CD4-positive, CD25-positive, alpha-beta regulatory T cell (primary cell): ENCODE measurements around the gene SMCHD1. TPM values are rescaled to one million over a fixed set of nuclear protein-coding genes. Genes with fewer than 3 reads are reported as not detected.
"Not testable (repeated sequence)": the region's sequence is repeated elsewhere in the genome, so short reads cannot be mapped to it uniquely, and the experiment has no call there.

Source experiments
- ATAC-seq, 2 donors: fragments of 150-1000 bp; cut with Tn5 transposase; one replicate each; pipeline ENCODE4 v1.10.0; 2021; ENCODE audit warnings: low read depth in 2 of 2, moderate number of reproducible peaks in 2 of 2, moderate library complexity in 1 of 2
- DNase-seq, 3 donors: peaks; one replicate each; pipeline versions ENCODE4 v3.0.0 to v3.0.0-alpha.2; 2012 to 2022; ENCODE audit warnings: mixed read lengths in 1 of 3
- H3K27ac ChIP-seq: one replicate; pipeline ENCODE4 v1.7.0; 2013; ENCODE audit warnings: mild to moderate bottlenecking, low read length; ENCODE audit not compliant: insufficient read depth, poor library complexity, severe bottlenecking
- H3K27me3 ChIP-seq: one replicate; pipeline ENCODE4 v1.7.0; 2013; ENCODE audit warnings: low read length; ENCODE audit not compliant: control insufficient read depth, insufficient read depth
- H3K36me3 ChIP-seq: one replicate; pipeline ENCODE4 v1.7.0; 2013; ENCODE audit warnings: mild to moderate bottlenecking, low read length, moderate library complexity; ENCODE audit not compliant: control insufficient read depth, insufficient read depth
- H3K4me1 ChIP-seq: 2 replicates; pipeline ENCODE4 v1.7.0; 2013; ENCODE audit warnings: mild to moderate bottlenecking, low read length; ENCODE audit not compliant: insufficient read depth, control insufficient read depth, poor library complexity, severe bottlenecking
- H3K4me3 ChIP-seq: one replicate; pipeline ENCODE4 v1.7.0; 2013; ENCODE audit warnings: low read depth, mild to moderate bottlenecking, low read length, moderate library complexity
- H3K9me3 ChIP-seq, 2 experiments: 1 replicate in 1 of 2; 2 replicates in 1 of 2; pipeline ENCODE4 v1.7.0; 2013; ENCODE audit warnings: low read length in 2 of 2, mild to moderate bottlenecking in 1 of 2, moderate library complexity in 1 of 2; ENCODE audit not compliant: control insufficient read depth in 2 of 2
- H3K27ac Mint-ChIP-seq, 3 donors: one replicate each; pipeline ENCODE4 v1.8.0; 2020 to 2022; ENCODE audit warnings: mild to moderate bottlenecking in 3 of 3, mixed read lengths in 3 of 3, moderate library complexity in 2 of 3
- H3K27me3 Mint-ChIP-seq: one replicate; pipeline ENCODE4 v1.8.0; 2022; ENCODE audit warnings: mild to moderate bottlenecking, mixed read lengths
- H3K36me3 Mint-ChIP-seq: one replicate; pipeline ENCODE4 v1.8.0; 2020; ENCODE audit warnings: mixed read lengths
- H3K4me1 Mint-ChIP-seq, 4 donors: one replicate each; pipeline ENCODE4 v1.8.0; 2020 to 2022; ENCODE audit warnings: mixed read lengths in 4 of 4, mild to moderate bottlenecking in 1 of 4
- H3K4me3 Mint-ChIP-seq, 4 donors: one replicate each; pipeline ENCODE4 v1.8.0; 2020 to 2022; ENCODE audit warnings: mild to moderate bottlenecking in 4 of 4, mixed read lengths in 4 of 4, moderate library complexity in 3 of 4
- H3K9me3 Mint-ChIP-seq, 7 donors: one replicate each; pipeline ENCODE4 v1.8.0; 2020 to 2022; ENCODE audit warnings: mixed read lengths in 7 of 7, mild to moderate bottlenecking in 3 of 7, moderate library complexity in 2 of 7
- polyA plus RNA-seq, 4 donors: library from polyadenylated mRNA; unstranded; fragments of 300-500 nt; fragmentation: Illumina TruSeq; gene quantifications; one replicate each; pipeline ENCODE4 v1.2.3, GENCODE V29; 2021
- total RNA-seq: library from RNA; stranded (reverse); gene quantifications from one replicate; pipeline ENCODE4 v1.2.3, GENCODE V29; 2022

Gene SMCHD1
- total and polyA plus RNA-seq, 5 donors from 2014 or later, result 59.1 to 671 (median 66.2) TPM

- no peak overlapping the region for H3K27ac ChIP-seq
- no peaks in the 10 kb centered on the region for H3K36me3 Mint-ChIP-seq
- no peaks in the 10 kb centered on the region for H3K27me3 ChIP-seq
- H3K36me3 ChIP-seq, result no peaks in the 10 kb centered on the region
- no peaks in the 10 kb centered on the region for H3K4me1 Mint-ChIP-seq
- H3K4me1 ChIP-seq, result no peaks in the 10 kb centered on the region
- peaks cover 0 to 1% of the 10 kb centered on the region in 2 experiments for H3K9me3 ChIP-seq
- H3K27ac Mint-ChIP-seq, result no peak overlapping the region
- H3K4me3 Mint-ChIP-seq, result no peak overlapping the region
- no peak overlapping the region for H3K4me3 ChIP-seq
- peaks cover 13% of the 10 kb centered on the region for H3K27me3 Mint-ChIP-seq
- no peak for ATAC-seq
- DNase-seq, result no peak
- H3K9me3 Mint-ChIP-seq, result peaks cover 0 to 5% (median 0%) of the 10 kb centered on the region in 7 donors
Observed at GRCh38 chr18:2825613-2826175, 170.2 kb downstream of the SMCHD1 start.

- no peak for ATAC-seq
- Histone ChIP-seq H3K36me3 (no peaks in the 10 kb centered on the region), H3K4me3 (no peak overlapping the region), H3K27ac (no peak overlapping the region), H3K9me3 (peaks cover 0 to 1% of the 10 kb centered on the region in 2 experiments), H3K27me3 (no peaks in the 10 kb centered on the region), H3K4me1 (no peaks in the 10 kb centered on the region)
- Mint-ChIP-seq H3K36me3 (no peaks in the 10 kb centered on the region), H3K27me3 (peaks cover 17% of the 10 kb centered on the region), H3K4me1 (no peaks in the 10 kb centered on the region), H3K4me3 (no peak overlapping the region), H3K27ac (no peak overlapping the region), H3K9me3 (peaks cover 0 to 4% (median 0%) of the 10 kb centered on the region in 7 donors)
- no peak for DNase-seq
Observed at GRCh38 chr18:2826581-2826980, 171.1 kb downstream of the SMCHD1 start.

- Histone ChIP-seq H3K27me3 (no peaks in the 10 kb centered on the region), H3K4me3 (no peak overlapping the region), H3K4me1 (no peaks in the 10 kb centered on the region), H3K36me3 (no peaks in the 10 kb centered on the region), H3K9me3 (peaks cover 0 to 1% of the 10 kb centered on the region in 2 experiments), H3K27ac (no peak overlapping the region)
- no peaks in the 10 kb centered on the region for H3K36me3 Mint-ChIP-seq
- peaks cover 0 to 4% (median 0%) of the 10 kb centered on the region in 7 donors for H3K9me3 Mint-ChIP-seq
- peaks cover 17% of the 10 kb centered on the region for H3K27me3 Mint-ChIP-seq
- no peak for DNase-seq
- no peak overlapping the region for H3K4me3 Mint-ChIP-seq
- no peak for ATAC-seq
- H3K27ac Mint-ChIP-seq, result no peak overlapping the region
- no peaks in the 10 kb centered on the region for H3K4me1 Mint-ChIP-seq
Observed at GRCh38 chr18:2827061-2827460, 171.5 kb downstream of the SMCHD1 start.

GRCh38 chr18:2836118-2836517, 180.6 kb downstream of the SMCHD1 start:
- not testable (repeated sequence) for DNase-seq, H3K36me3 ChIP-seq, H3K4me3 Mint-ChIP-seq, H3K4me3 ChIP-seq, H3K9me3 ChIP-seq, H3K36me3 Mint-ChIP-seq, H3K4me1 Mint-ChIP-seq, H3K27ac ChIP-seq, H3K27ac Mint-ChIP-seq, ATAC-seq, H3K27me3 ChIP-seq, H3K4me1 ChIP-seq
- peaks cover 17% of the 10 kb centered on the region for H3K27me3 Mint-ChIP-seq
- H3K9me3 Mint-ChIP-seq, result peaks cover 0 to 25% (median 5%) of the 10 kb centered on the region in 7 donors

- peaks cover 17% of the 10 kb centered on the region for H3K27me3 Mint-ChIP-seq
- H3K27ac ChIP-seq, H3K27me3 ChIP-seq, H3K36me3 ChIP-seq, H3K4me3 ChIP-seq, DNase-seq, ATAC-seq, H3K4me1 ChIP-seq, H3K4me3 Mint-ChIP-seq, H3K4me1 Mint-ChIP-seq, H3K27ac Mint-ChIP-seq, H3K9me3 ChIP-seq, H3K36me3 Mint-ChIP-seq: not testable (repeated sequence)
- peaks cover 0 to 25% (median 5%) of the 10 kb centered on the region in 7 donors for H3K9me3 Mint-ChIP-seq
Observed at GRCh38 chr18:2837290-2837689, 181.8 kb downstream of the SMCHD1 start.

GRCh38 chr18:2839202-2839601, 183.7 kb downstream of the SMCHD1 start:
- Histone ChIP-seq H3K36me3 (no peaks in the 10 kb centered on the region), H3K4me3 (no peak overlapping the region), H3K27me3 (peaks cover 3% of the 10 kb centered on the region), H3K27ac (no peak overlapping the region), H3K9me3 (no peaks in the 10 kb centered on the region), H3K4me1 (no peaks in the 10 kb centered on the region)
- no peak for ATAC-seq
- no peak overlapping the region for H3K4me3 Mint-ChIP-seq
- no peaks in the 10 kb centered on the region for H3K4me1 Mint-ChIP-seq
- H3K9me3 Mint-ChIP-seq, result peaks cover 0 to 25% (median 5%) of the 10 kb centered on the region in 7 donors
- no peak for DNase-seq
- no peak overlapping the region for H3K27ac Mint-ChIP-seq
- peaks cover 17% of the 10 kb centered on the region for H3K27me3 Mint-ChIP-seq
- peaks cover 8% of the 10 kb centered on the region for H3K36me3 Mint-ChIP-seq

- Histone ChIP-seq H3K4me3 (no peak overlapping the region), H3K4me1 (no peaks in the 10 kb centered on the region), H3K36me3 (no peaks in the 10 kb centered on the region), H3K27me3 (peaks cover 8% of the 10 kb centered on the region), H3K9me3 (no peaks in the 10 kb centered on the region), H3K27ac (no peak overlapping the region)
- Mint-ChIP-seq H3K4me3 (no peak overlapping the region), H3K27ac (no peak overlapping the region), H3K9me3 (peaks cover 0 to 25% (median 5%) of the 10 kb centered on the region in 7 donors), H3K36me3 (peaks cover 8% of the 10 kb centered on the region), H3K4me1 (no peaks in the 10 kb centered on the region), H3K27me3 (peaks cover 17% of the 10 kb centered on the region)
- no peak for DNase-seq
- ATAC-seq, result no peak
Observed at GRCh38 chr18:2840521-2840920, 185.0 kb downstream of the SMCHD1 start.

GRCh38 chr18:2843146-2843545, 187.6 kb downstream of the SMCHD1 start:
- Histone ChIP-seq H3K9me3 (no peaks in the 10 kb centered on the region), H3K4me3 (no peak overlapping the region), H3K4me1 (peaks cover 20% of the 10 kb centered on the region), H3K36me3 (no peaks in the 10 kb centered on the region), H3K27ac (no peak overlapping the region), H3K27me3 (peaks cover 14% of the 10 kb centered on the region)
- ATAC-seq (no peak), DNase-seq (no peak)
- Mint-ChIP-seq H3K27me3 (peaks cover 13% of the 10 kb centered on the region), H3K9me3 (peaks cover 0 to 11% (median 0%) of the 10 kb centered on the region in 7 donors), H3K36me3 (peaks cover 11% of the 10 kb centered on the region), H3K4me1 (peaks cover 4 to 15% (median 8%) of the 10 kb centered on the region in 4 donors), H3K27ac (no peak overlapping the region), H3K4me3 (no peak overlapping the region)
